ENCODE results near the gene GSTA1. TPM values are rescaled to one million over a fixed set of nuclear protein-coding genes. Genes with fewer than 3 reads are reported as not detected.
A peak's percentile ranks its signal among the peaks of the same experiment; 100 is the strongest.
"Not testable (repeated sequence)": the region's sequence is repeated elsewhere in the genome, so short reads cannot be mapped to it uniquely, and the experiment has no call there.

GSTA1 gene
- total RNA-seq, 2 donors from 2014 or later: 6.8 to 8.1 TPM

DNA sequence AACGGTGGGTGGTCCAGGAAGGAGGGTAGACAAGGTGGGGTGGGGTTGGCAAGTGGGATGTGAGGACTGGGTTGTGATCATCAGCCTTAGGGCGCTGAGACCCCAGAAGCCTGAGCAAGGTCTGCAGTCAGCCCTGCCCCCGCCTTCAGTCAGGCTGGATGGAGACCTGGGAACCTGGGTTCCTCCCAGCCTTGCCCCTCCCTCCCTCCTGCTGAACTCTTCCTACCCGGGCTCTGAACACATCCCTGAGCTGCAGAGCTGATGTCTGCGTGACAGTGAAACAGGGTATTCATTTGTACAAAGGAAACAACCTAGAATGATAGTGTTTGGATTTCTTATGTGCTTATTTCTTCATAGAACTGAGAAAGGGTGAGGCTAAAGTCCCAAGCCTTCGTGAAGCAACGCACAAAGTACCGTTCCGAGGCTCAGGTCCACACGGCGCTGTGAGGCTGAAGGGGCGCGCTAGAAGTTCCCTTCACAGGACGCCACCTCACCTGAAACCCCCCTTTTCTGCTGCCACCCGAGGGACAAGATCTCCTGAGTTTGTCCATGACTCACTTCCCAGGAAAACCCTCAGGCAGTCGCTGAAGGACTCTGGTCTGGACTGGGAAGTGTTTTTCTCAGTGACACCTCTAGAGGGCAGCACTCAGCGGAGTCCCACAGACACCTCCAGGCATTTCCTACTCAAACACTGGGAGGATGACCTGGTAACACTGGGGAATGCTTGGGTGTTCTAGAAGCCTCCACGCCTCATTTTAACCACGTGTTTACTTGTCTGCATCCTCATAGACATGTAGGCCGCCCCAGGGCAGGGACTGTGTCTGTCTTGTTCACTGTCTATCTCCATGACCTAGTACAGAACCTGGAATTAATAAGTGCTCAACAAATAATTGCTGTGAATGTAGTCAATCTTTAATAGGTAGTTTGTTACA lies 35.8 kb upstream of the GSTA1 start:
- intact Hi-C loops (cut with DNase I): no loop called here
- Histone ChIP-seq H3K9ac (ENCODE audit: low read depth in 2 of 2, low read length in 2 of 2) (no peak overlapping the region), H3K36me3 (no peaks in the 10 kb centered on the region), H3K27ac (no peak overlapping the region), H3K9me3 (no peaks in the 10 kb centered on the region), H3K27me3 (no peaks in the 10 kb centered on the region), H3K4me3 (no peak overlapping the region), H3K4me1 (no peaks in the 10 kb centered on the region)
- TF ChIP-seq, protein P1, sequence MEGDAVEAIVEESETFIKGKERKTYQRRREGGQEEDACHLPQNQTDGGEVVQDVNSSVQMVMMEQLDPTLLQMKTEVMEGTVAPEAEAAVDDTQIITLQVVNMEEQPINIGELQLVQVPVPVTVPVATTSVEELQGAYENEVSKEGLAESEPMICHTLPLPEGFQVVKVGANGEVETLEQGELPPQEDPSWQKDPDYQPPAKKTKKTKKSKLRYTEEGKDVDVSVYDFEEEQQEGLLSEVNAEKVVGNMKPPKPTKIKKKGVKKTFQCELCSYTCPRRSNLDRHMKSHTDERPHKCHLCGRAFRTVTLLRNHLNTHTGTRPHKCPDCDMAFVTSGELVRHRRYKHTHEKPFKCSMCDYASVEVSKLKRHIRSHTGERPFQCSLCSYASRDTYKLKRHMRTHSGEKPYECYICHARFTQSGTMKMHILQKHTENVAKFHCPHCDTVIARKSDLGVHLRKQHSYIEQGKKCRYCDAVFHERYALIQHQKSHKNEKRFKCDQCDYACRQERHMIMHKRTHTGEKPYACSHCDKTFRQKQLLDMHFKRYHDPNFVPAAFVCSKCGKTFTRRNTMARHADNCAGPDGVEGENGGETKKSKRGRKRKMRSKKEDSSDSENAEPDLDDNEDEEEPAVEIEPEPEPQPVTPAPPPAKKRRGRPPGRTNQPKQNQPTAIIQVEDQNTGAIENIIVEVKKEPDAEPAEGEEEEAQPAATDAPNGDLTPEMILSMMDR (IDR thresholded peaks at IDR 0.05): peak; percentile 62
- peak; percentile 67 for DNase-seq

DNA sequence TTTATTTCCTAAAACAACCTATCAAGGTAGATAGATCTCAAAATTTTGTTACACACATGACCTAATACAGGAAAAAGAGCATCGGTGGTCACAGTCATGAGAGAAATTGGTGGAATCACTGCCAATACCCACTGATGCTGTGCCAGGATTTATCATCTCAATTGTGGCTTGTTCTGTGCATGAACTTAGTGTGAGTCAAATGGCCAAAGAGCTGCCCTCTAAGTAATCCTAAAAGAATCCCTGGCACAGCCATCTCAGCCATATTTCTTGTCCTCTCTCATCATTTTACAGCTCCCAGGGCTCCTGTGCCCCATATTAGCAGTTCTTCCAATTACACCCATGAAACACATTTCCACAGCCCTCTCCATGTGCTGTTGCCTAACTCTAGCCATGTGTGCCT lies 30.9 kb upstream of the GSTA1 start:
- no peak overlapping the region for H3K27ac ChIP-seq
- H3K27me3 ChIP-seq: no peaks in the 10 kb centered on the region
- no peaks in the 10 kb centered on the region for H3K9me3 ChIP-seq
- no peak overlapping the region for H3K9ac ChIP-seq (ENCODE audit: low read depth in 2 of 2, low read length in 2 of 2)
- intact Hi-C loops (cut with DNase I): no loop called here
- H3K36me3 ChIP-seq: no peaks in the 10 kb centered on the region
- H3K4me1 ChIP-seq: no peaks in the 10 kb centered on the region
- TF ChIP-seq, protein P1 (IDR thresholded peaks at IDR 0.05): no peak
- DNase-seq: no peak
- no peak overlapping the region for H3K4me3 ChIP-seq

DNA sequence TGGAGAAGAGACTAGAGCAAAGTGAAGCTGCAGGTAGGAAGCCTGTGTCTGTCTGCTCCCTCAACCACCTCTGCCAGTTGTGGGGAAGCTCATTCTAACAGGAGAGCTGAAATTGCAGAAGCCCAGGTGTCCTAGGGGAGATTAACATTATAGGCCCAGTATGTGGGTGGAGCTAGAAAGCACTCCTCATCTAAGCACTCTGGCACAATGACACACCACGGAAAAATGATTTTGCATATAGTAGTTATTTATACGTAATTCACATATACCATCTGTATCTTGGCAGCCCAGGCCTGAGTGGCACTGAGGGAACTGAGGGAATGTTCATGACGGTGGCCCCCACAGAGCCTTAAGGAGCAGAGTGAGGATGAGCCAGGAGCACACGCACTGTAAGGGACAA lies 27.3 kb upstream of the GSTA1 start:
- H3K9ac ChIP-seq (ENCODE audit: low read depth in 2 of 2, low read length in 2 of 2); DNase-seq; H3K36me3 ChIP-seq; H3K4me3 ChIP-seq; H3K9me3 ChIP-seq; H3K27me3 ChIP-seq; H3K27ac ChIP-seq; intact Hi-C loops (cut with DNase I); H3K4me1 ChIP-seq: not testable (repeated sequence)

DNA sequence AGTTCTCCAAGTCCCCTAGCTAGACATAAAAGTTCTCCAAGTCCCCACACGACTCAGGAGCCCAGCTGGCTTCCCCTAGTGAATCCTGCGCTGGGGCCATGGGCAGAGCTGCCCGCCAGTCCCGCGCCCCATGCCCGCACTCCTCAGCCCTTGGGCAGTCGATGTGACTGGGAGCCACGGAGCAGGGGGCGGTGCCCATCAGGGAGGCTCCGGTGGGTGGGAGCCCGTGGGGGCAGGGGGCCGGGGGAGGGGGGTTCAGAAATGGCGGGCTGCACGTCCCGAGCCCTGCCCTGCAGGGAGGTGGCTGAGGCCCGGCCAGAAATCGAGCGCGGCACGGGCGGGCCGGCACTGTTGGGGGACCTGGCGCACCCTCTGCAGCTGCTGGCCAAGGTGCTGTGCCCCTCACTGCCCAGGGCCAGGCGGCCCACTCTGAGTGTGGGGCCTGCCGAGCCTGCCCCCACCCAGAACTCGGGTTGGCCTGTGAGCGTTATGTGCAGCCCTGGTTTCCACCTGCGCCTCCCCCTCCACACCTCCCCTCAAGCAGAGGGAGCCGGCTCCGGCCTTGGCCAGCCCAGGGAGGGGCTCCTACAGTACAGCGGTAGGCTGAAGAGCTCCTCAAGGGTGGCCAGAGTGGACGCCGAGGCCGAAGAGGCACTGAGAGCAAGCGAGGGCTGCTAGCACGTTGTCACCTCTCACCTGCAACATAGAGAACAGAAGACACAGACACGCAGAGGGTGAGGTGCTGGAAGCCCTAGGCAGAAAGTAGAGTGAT lies 25.6 kb upstream of the GSTA1 start:
- Histone ChIP-seq H3K27me3 (no peaks in the 10 kb centered on the region), H3K36me3 (no peaks in the 10 kb centered on the region), H3K4me1 (no peaks in the 10 kb centered on the region), H3K9me3 (no peaks in the 10 kb centered on the region), H3K9ac (ENCODE audit: low read depth in 2 of 2, low read length in 2 of 2) (no peak overlapping the region), H3K27ac (no peak overlapping the region), H3K4me3 (no peak overlapping the region)
- TF ChIP-seq, protein P1 (IDR thresholded peaks at IDR 0.05): no peak
- no peak for DNase-seq
- intact Hi-C loops (cut with DNase I): no loop called here

DNA sequence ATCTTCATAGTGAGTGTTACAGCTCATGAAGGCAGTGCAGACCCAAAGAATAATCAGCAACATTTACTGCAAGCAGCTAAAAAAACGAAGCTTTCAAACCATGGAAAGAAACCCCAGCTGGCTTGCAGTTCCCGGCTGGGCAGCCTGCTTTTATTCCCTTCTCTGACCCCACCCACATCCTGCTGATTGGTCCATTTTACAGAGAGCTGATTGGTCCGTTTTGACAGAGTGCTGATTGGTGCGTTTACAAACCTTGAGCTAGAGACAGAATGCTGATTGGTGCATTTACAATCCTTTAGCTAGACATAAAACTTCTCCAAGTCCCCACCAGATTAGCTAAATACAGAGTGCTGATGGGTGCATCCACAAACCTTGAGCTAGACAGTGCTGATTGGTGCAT lies 25.0 kb upstream of the GSTA1 start:
- not testable (repeated sequence) for H3K36me3 ChIP-seq

DNA sequence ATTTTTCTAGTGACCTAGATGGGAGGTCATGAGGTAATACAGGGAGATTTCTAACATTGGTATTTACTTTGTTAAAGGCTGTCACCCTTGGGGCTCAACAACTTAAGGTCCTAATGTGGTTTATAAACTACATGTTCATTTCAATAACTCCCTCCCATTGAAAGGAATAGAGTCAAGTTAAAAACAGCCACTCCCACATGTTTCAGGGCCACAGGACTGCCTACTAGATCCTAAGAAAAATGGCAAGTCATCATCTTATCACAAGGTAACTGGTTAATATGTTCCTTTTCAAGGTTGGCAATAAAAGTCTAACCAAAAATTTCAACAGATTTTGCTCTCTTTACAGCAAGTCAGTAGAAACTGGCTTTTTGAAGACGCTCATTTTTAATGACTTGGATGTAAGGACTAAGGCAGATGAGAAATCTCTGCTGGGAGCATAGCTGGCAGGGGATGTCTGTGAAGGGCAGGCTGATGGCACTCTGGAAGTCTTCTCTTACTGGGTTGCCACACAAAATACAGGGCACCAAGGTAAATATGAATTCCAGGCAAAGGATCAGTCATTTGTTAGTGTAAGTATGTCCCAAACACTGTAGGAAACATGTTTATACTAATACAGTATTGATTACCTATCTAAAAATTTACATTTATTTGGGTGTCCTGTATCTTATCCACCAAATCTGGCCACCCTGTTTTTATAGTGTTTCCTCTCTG lies 23.6 kb upstream of the GSTA1 start:
- H3K27ac ChIP-seq; H3K27me3 ChIP-seq; H3K9ac ChIP-seq (ENCODE audit: low read depth in 2 of 2, low read length in 2 of 2); DNase-seq; H3K36me3 ChIP-seq; H3K4me1 ChIP-seq; H3K9me3 ChIP-seq; H3K4me3 ChIP-seq; intact Hi-C loops (cut with DNase I): not testable (repeated sequence)

More for the DNA sequence above, 25.0 kb upstream of the GSTA1 start:
- H3K9me3 ChIP-seq; intact Hi-C loops (cut with DNase I); H3K4me1 ChIP-seq; DNase-seq; H3K4me3 ChIP-seq; H3K27me3 ChIP-seq; H3K9ac ChIP-seq (ENCODE audit: low read depth in 2 of 2, low read length in 2 of 2); H3K27ac ChIP-seq: not testable (repeated sequence)
